ENCODE measurements around the gene BTBD18. TPM values are rescaled to one million over a fixed set of nuclear protein-coding genes. Genes with fewer than 3 reads are reported as not detected.

BTBD18 gene
- total and polyA plus RNA-seq, 2 donors (not counting 1 experiment from before 2014, with no cell fraction given) = not detected

GRCh38 chr11:57792060-57792541, 40.5 kb upstream of the BTBD18 start:
- TF ChIP-seq CTCF (conservative IDR thresholded peaks at IDR 0.05 in 1 of 2, IDR thresholded peaks at IDR 0.05 in 1 of 2; ENCODE audit: low read depth in 1 of 2, low read length in 2 of 2) (no peak), EZH2 (IDR thresholded peaks at IDR 0.05; ENCODE audit: low read length, missing control alignments) (no peak)
- Histone ChIP-seq H3K4me2 (ENCODE audit: extremely low read depth, insufficient read depth, low read length) (no peak overlapping the region), H3K4me1 (ENCODE audit: control insufficient read depth, extremely low read depth, insufficient read depth, low read length) (peaks cover 6% of the 10 kb centered on the region), H3K79me2 (ENCODE audit: control insufficient read depth, insufficient read depth, low read length) (peaks cover 74% of the 10 kb centered on the region), H2AFZ (ENCODE audit: low read length) (no peak overlapping the region), H3K9me3 (ENCODE audit: control insufficient read depth, insufficient read depth, low read depth, low read length) (no peaks in the 10 kb centered on the region), H3K4me3 (replicated peaks in 1 of 4; ENCODE audit: control extremely low read depth in 1 of 4, insufficient read depth in 1 of 4, low read depth in 3 of 4, low read length in 4 of 4) (no peak overlapping the region), H3K9ac (ENCODE audit: insufficient read depth, low read length) (no peak overlapping the region), H3K27me3 (ENCODE audit: control insufficient read depth, insufficient read depth, low read length) (no peaks in the 10 kb centered on the region), H4K20me1 (ENCODE audit: control insufficient read depth, extremely low read depth, insufficient read depth, low read length) (no peaks in the 10 kb centered on the region), H3K27ac (ENCODE audit: insufficient read depth, low read length) (no peak overlapping the region), H3K36me3 (ENCODE audit: control insufficient read depth, insufficient read depth, low read length) (peaks cover 14% of the 10 kb centered on the region)
- DNase-seq (ENCODE audit: low read depth in 2 of 2) = peak; percentile 42 to 72

GRCh38 chr11:57791321-57792059, 39.9 kb upstream of the BTBD18 start:
- H3K4me1 ChIP-seq (ENCODE audit: control insufficient read depth, extremely low read depth, insufficient read depth, low read length) = peaks cover 6% of the 10 kb centered on the region
- H3K27ac ChIP-seq (ENCODE audit: insufficient read depth, low read length) = no peak overlapping the region
- H3K4me3 ChIP-seq (replicated peaks in 1 of 4; ENCODE audit: control extremely low read depth in 1 of 4, insufficient read depth in 1 of 4, low read depth in 3 of 4, low read length in 4 of 4) = no peak overlapping the region
- no peak for DNase-seq (ENCODE audit: low read depth in 2 of 2)
- no peak overlapping the region for H2AFZ ChIP-seq (ENCODE audit: low read length)
- H3K9ac ChIP-seq (ENCODE audit: insufficient read depth, low read length) = no peak overlapping the region
- peaks cover 11% of the 10 kb centered on the region for H3K36me3 ChIP-seq (ENCODE audit: control insufficient read depth, insufficient read depth, low read length)
- H4K20me1 ChIP-seq (ENCODE audit: control insufficient read depth, extremely low read depth, insufficient read depth, low read length) = no peaks in the 10 kb centered on the region
- H3K79me2 ChIP-seq (ENCODE audit: control insufficient read depth, insufficient read depth, low read length) = peaks cover 77% of the 10 kb centered on the region
- no peaks in the 10 kb centered on the region for H3K9me3 ChIP-seq (ENCODE audit: control insufficient read depth, insufficient read depth, low read depth, low read length)
- H3K4me2 ChIP-seq (ENCODE audit: extremely low read depth, insufficient read depth, low read length) = no peak overlapping the region
- TF ChIP-seq EZH2 (IDR thresholded peaks at IDR 0.05; ENCODE audit: low read length, missing control alignments) = no peak
- TF ChIP-seq CTCF (conservative IDR thresholded peaks at IDR 0.05 in 1 of 2, IDR thresholded peaks at IDR 0.05 in 1 of 2; ENCODE audit: low read depth in 1 of 2, low read length in 2 of 2) = no peak
- no peaks in the 10 kb centered on the region for H3K27me3 ChIP-seq (ENCODE audit: control insufficient read depth, insufficient read depth, low read length)

- H3K4me2 ChIP-seq (ENCODE audit: extremely low read depth, insufficient read depth, low read length) = no peak overlapping the region
- peaks cover 7% of the 10 kb centered on the region for H3K36me3 ChIP-seq (ENCODE audit: control insufficient read depth, insufficient read depth, low read length)
- no peak for DNase-seq (ENCODE audit: low read depth in 2 of 2)
- H2AFZ ChIP-seq (ENCODE audit: low read length) = no peak overlapping the region
- TF ChIP-seq CTCF (conservative IDR thresholded peaks at IDR 0.05 in 1 of 2, IDR thresholded peaks at IDR 0.05 in 1 of 2; ENCODE audit: low read depth in 1 of 2, low read length in 2 of 2) (no peak), EZH2 (IDR thresholded peaks at IDR 0.05; ENCODE audit: low read length, missing control alignments) (no peak)
- no peak overlapping the region for H3K4me3 ChIP-seq (replicated peaks in 1 of 4; ENCODE audit: control extremely low read depth in 1 of 4, insufficient read depth in 1 of 4, low read depth in 3 of 4, low read length in 4 of 4)
- H4K20me1 ChIP-seq (ENCODE audit: control insufficient read depth, extremely low read depth, insufficient read depth, low read length) = no peaks in the 10 kb centered on the region
- no peak overlapping the region for H3K9ac ChIP-seq (ENCODE audit: insufficient read depth, low read length)
- H3K9me3 ChIP-seq (ENCODE audit: control insufficient read depth, insufficient read depth, low read depth, low read length) = no peaks in the 10 kb centered on the region
- H3K79me2 ChIP-seq (ENCODE audit: control insufficient read depth, insufficient read depth, low read length) = peaks cover 91% of the 10 kb centered on the region
- H3K27ac ChIP-seq (ENCODE audit: insufficient read depth, low read length) = no peak overlapping the region
- peaks cover 6% of the 10 kb centered on the region for H3K4me1 ChIP-seq (ENCODE audit: control insufficient read depth, extremely low read depth, insufficient read depth, low read length)
- H3K27me3 ChIP-seq (ENCODE audit: control insufficient read depth, insufficient read depth, low read length) = no peaks in the 10 kb centered on the region
Observed at GRCh38 chr11:57788703-57789088, 37.1 kb upstream of the BTBD18 start.

Measured in fibroblast of lung (primary cell).